Testis (tissue), 3 donors: ENCODE data around the gene PCP4L1. TPM values are rescaled to one million over a fixed set of nuclear protein-coding genes. Genes with fewer than 3 reads are reported as not detected.
"Not testable (repeated sequence)": the region's sequence is repeated elsewhere in the genome, so short reads cannot be mapped to it uniquely, and the experiment has no call there.

ENCODE experiments used
- DNase-seq: peaks from one replicate; pipeline ENCODE4 v3.0.0-alpha.2; 2019
- H3K27ac ChIP-seq, 2 donors: fragments of 200-600 bp; sonication (generic); one replicate each; pipeline ENCODE4 v1.5.1; 2019
- H3K27me3 ChIP-seq: fragments of 200-600 bp; sonication (generic); one replicate; pipeline ENCODE4 v1.5.1; 2019
- H3K36me3 ChIP-seq: fragments of 200-600 bp; sonication (generic); one replicate; pipeline ENCODE4 v1.5.1; 2017; ENCODE audit warnings: low read depth; ENCODE audit errors: missing control alignments
- H3K4me1 ChIP-seq: fragments of 200-600 bp; sonication (generic); one replicate; pipeline ENCODE4 v1.5.1; 2019
- H3K4me3 ChIP-seq, 2 donors: fragments of 200-600 bp; sonication (generic); one replicate each; pipeline ENCODE4 v1.5.1; 2017 to 2019
- H3K9me3 ChIP-seq: fragments of 200-600 bp; sonication (generic); one replicate; pipeline ENCODE4 v1.5.1; 2017
- POLR2A ChIP-seq: fragments of 450-650 bp; IDR thresholded peaks from one replicate; pipeline ENCODE4 v1.6.1; 2017; ENCODE audit warnings: antibody characterized with exemption, mild to moderate bottlenecking, moderate library complexity
- WGBS, 2 donors: methylation state at CpG; one replicate each; pipeline ENCODE4 v1.1.5; 2018; 5-methylcytosine and 5-hydroxymethylcytosine counted together
- intact Hi-C: fragments of 100-400 bp; cut with DNase I; formaldehyde crosslinking; loops from one replicate; pipeline ENCODE4 v1.15.1; 2023; ENCODE audit warnings: low total_unique reads
- polyA plus RNA-seq: library from polyadenylated mRNA; stranded (reverse); fragments of 350-450 nt; fragmentation: Illumina TruSeq; extraction: RNeasy Lipid Tissue Mini Kit (QIAGEN cat#74804); gene quantifications from one replicate; pipeline ENCODE4 v1.2.3, GENCODE V29; 2014; ENCODE audit warnings: low read depth, low replicate concordance; ENCODE audit not compliant: insufficient read depth
- total RNA-seq, 2 donors: library from RNA; depleted of rRNA; stranded (reverse); fragments of >200 nt; gene quantifications; one replicate each; pipeline ENCODE4 v1.2.3, GENCODE V29; 2016
- TF ChIP-seq, protein P1 (sequence below), 3 experiments: fragments of 450-650 bp in 2 of 3; fragments of 200-600 bp in 1 of 3; sonication (generic) in 1 of 3; IDR thresholded peaks; one replicate each; pipeline ENCODE4 v1.5.1; 2016 to 2019; ENCODE audit warnings: antibody characterized with exemption in 3 of 3, mild to moderate bottlenecking in 2 of 3, moderate library complexity in 1 of 3

The PCP4L1 gene
- total and polyA plus RNA-seq, 3 donors from 2014 or later: 0.79 to 4.3 (median 3.0) TPM

DNA sequence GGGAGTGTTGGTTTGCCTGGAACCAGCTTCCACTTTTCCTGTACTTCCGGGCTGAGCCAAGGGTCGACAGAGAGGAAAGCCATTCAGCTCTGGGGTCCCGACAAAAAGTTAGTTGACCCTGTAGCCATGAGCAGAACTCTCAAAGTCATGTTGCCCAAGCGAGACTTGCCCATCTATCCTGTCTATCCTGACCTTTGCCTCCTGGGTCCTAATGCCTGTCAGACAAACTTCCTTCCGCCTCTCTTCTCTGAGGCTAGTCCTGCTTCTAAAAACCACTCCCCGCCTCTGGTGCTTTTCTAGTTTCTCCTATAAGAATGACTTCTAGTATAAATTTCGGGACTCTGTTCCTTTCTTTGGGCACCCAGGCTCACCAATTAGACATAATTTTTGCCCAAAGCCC is 7.7 kb upstream of the PCP4L1 start:
- no peaks in the 10 kb centered on the region for H3K27me3 ChIP-seq
- H3K4me3 ChIP-seq: no peak overlapping the region
- no peaks in the 10 kb centered on the region for H3K36me3 ChIP-seq
- TF ChIP-seq POLR2A: no peak
- TF ChIP-seq, protein P1, sequence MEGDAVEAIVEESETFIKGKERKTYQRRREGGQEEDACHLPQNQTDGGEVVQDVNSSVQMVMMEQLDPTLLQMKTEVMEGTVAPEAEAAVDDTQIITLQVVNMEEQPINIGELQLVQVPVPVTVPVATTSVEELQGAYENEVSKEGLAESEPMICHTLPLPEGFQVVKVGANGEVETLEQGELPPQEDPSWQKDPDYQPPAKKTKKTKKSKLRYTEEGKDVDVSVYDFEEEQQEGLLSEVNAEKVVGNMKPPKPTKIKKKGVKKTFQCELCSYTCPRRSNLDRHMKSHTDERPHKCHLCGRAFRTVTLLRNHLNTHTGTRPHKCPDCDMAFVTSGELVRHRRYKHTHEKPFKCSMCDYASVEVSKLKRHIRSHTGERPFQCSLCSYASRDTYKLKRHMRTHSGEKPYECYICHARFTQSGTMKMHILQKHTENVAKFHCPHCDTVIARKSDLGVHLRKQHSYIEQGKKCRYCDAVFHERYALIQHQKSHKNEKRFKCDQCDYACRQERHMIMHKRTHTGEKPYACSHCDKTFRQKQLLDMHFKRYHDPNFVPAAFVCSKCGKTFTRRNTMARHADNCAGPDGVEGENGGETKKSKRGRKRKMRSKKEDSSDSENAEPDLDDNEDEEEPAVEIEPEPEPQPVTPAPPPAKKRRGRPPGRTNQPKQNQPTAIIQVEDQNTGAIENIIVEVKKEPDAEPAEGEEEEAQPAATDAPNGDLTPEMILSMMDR (IDR thresholded peaks at IDR 0.05): no peak
- no peaks in the 10 kb centered on the region for H3K4me1 ChIP-seq
- 74 to 82% methylated on average over 6 to 7 of the region's 7 CpGs for WGBS, 2 donors
- no peak for DNase-seq
- no peaks in the 10 kb centered on the region for H3K9me3 ChIP-seq
- no peak overlapping the region for H3K27ac ChIP-seq
- intact Hi-C loops: no loop called here

DNA sequence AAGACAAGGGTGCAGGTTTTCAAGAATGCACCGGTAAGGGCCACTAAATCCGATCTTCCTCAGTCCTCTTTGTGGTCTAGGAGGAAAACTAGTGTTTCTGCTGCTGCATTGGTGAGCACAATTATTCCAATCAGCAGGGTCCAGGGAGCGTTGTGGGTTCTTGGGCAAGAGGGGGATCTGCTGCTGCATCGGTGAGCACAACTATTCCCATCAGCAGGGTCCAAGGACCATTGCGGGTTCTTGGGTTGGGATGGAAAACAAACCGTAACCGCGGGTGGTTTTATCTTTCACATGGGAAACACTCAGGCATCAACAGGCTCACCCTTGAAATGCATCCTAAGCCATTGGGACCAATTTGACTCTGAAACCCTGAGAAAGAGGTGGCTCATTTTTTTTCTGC is 7.0 kb upstream of the PCP4L1 start:
- Histone ChIP-seq H3K9me3 (no peaks in the 10 kb centered on the region), H3K27ac (no peak overlapping the region), H3K27me3 (no peaks in the 10 kb centered on the region), H3K4me1 (no peaks in the 10 kb centered on the region), H3K4me3 (no peak overlapping the region), H3K36me3 (no peaks in the 10 kb centered on the region)
- TF ChIP-seq, protein P1 (IDR thresholded peaks at IDR 0.05): no peak
- no peak for TF ChIP-seq POLR2A
- intact Hi-C loops: no loop called here
- no peak for DNase-seq
- 95 to 97% methylated on average over 8 of the region's 8 CpGs for WGBS, 2 donors

DNA sequence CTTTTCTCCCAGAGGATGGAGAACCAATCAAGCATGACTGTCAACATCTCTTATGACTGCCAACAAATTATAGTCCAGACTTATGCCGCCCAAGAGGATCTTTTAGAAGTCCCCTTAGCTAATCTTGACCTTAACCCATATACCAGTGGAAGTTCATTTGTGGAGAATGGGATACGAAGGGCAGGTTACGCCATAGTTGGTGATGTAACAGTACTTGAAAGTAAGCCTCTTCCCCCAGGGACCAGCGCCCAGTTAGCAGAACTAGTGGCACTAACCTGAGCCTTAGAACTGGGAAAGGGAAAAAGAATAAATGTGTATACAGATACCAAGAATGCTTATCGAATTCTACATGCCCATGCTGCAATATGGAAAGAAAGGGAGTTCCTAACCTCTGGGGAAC is 3.2 kb upstream of the PCP4L1 start:
- H3K27ac ChIP-seq, H3K4me3 ChIP-seq, H3K27me3 ChIP-seq, intact Hi-C loops, DNase-seq, H3K36me3 ChIP-seq, H3K9me3 ChIP-seq: not testable (repeated sequence)
- H3K4me1 ChIP-seq: peaks cover 12% of the 10 kb centered on the region
- 88 to 91% methylated on average over 5 of the region's 5 CpGs for WGBS, 2 donors

DNA sequence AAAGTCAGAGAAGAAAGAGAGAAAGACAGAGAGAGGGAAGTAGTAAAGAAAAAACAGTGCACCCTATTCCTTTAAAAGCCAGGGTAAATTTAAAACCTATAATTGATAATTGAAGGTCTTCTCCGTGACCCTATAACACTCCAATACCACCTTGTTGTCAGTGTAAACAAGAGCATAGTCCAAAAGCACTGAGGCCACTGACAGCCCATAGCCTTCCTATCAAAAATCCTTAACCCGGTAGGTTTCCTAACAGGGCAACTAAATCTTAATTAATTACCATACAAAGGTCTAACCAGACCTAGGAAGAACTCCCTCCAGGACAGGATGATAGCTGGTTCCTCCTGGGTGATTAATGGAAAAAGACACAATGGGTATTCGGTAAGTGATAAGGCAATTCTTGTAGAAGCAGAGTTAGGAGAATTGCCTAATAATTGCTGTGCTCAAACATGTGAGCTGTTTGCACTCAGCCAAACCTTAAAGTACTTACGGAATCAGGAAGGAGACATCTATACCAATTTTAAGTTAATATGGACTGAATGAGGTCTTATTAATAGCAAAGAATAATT is 2.5 kb upstream of the PCP4L1 start:
- H3K27ac ChIP-seq, DNase-seq, H3K27me3 ChIP-seq, H3K9me3 ChIP-seq, H3K36me3 ChIP-seq, intact Hi-C loops, H3K4me3 ChIP-seq: not testable (repeated sequence)
- 90 to 98% methylated on average over 4 of the region's 4 CpGs for WGBS, 2 donors
- peaks cover 13% of the 10 kb centered on the region for H3K4me1 ChIP-seq

- H3K9me3 ChIP-seq, H3K36me3 ChIP-seq, H3K27me3 ChIP-seq, H3K27ac ChIP-seq, H3K4me3 ChIP-seq, DNase-seq, intact Hi-C loops: not testable (repeated sequence)
- WGBS, 2 donors: 81 to 89% methylated on average over 5 of the region's 5 CpGs
- H3K4me1 ChIP-seq: peaks cover 13% of the 10 kb centered on the region
Measured at GRCh38 chr1:161257109-161257508, 1.4 kb upstream of the PCP4L1 start.

- TF ChIP-seq POLR2A: no peak
- TF ChIP-seq, protein P1 (IDR thresholded peaks at IDR 0.05): no peak
- Histone ChIP-seq H3K4me3 (peak overlapping the region; percentile 56 to 70), H3K4me1 (peaks cover 13% of the 10 kb centered on the region), H3K36me3 (no peaks in the 10 kb centered on the region), H3K27me3 (no peaks in the 10 kb centered on the region), H3K27ac (no peak overlapping the region), H3K9me3 (no peaks in the 10 kb centered on the region)
- WGBS, 2 donors: 24 to 48% methylated on average over 6 of the region's 6 CpGs
- no peak for DNase-seq
- intact Hi-C loops: no loop called here
Measured at GRCh38 chr1:161259345-161259702, 779 bp downstream of the PCP4L1 start.
